Endothelial cell of umbilical vein (primary cell): ENCODE measurements around the gene TXK.

Experiments used
- CTCF ChIP-seq, 2 donors: IDR thresholded peaks; 1 replicate in 1 of 2; 2 replicates in 1 of 2; pipeline ENCODE4 v1.5.1; 2011; ENCODE audit warnings: low read length in 2 of 2, mild to moderate bottlenecking in 2 of 2, moderate library complexity in 2 of 2, control low read depth in 1 of 2, inconsistent platforms in 1 of 2, low read depth in 1 of 2; ENCODE audit not compliant: insufficient read depth in 1 of 2; ENCODE audit errors: extremely low read depth in 1 of 2
- EZH2 ChIP-seq: IDR thresholded peaks from 2 replicates; pipeline ENCODE4 v1.6.1; 2012; ENCODE audit warnings: borderline replicate concordance, low read depth, mild to moderate bottlenecking, moderate library complexity, low read length, inconsistent platforms; ENCODE audit not compliant: severe bottlenecking
- GATA2 ChIP-seq: IDR thresholded peaks from 2 replicates; pipeline ENCODE4 v1.7.0; 2011; ENCODE audit warnings: low read depth, mild to moderate bottlenecking, moderate library complexity, mixed read lengths, low read length; ENCODE audit not compliant: insufficient read length, insufficient read depth
- JUN ChIP-seq: IDR thresholded peaks from 2 replicates; pipeline ENCODE4 v1.6.1; 2011; ENCODE audit warnings: borderline replicate concordance, low read depth; ENCODE audit not compliant: insufficient read length, insufficient read depth
- MAX ChIP-seq: IDR thresholded peaks from 2 replicates; pipeline ENCODE4 v1.6.1; 2011; ENCODE audit not compliant: insufficient read depth, insufficient read length
- MYC ChIP-seq: IDR thresholded peaks from one replicate; pipeline ENCODE4 v1.6.1; 2011; ENCODE audit warnings: mild to moderate bottlenecking, low read depth, low read length
- POLR2A ChIP-seq: IDR thresholded peaks from 2 replicates; pipeline ENCODE4 v1.6.1; 2012; ENCODE audit warnings: low read depth, mild to moderate bottlenecking, control low read depth, low read length
- POLR2AphosphoS5 ChIP-seq: IDR thresholded peaks from 2 replicates; pipeline ENCODE4 v1.6.1; 2012; ENCODE audit warnings: low read depth, mild to moderate bottlenecking, control low read depth, low read length, moderate library complexity; ENCODE audit not compliant: insufficient read depth

GRCh38 chr4:48049483-48049882, 84.6 kb downstream of the TXK start:
- TF ChIP-seq POLR2A (no peak), CTCF (IDR thresholded peaks at IDR 0.05; ENCODE audit: extremely low read depth in 1 of 2, insufficient read depth in 1 of 2, low read depth in 1 of 2, low read length in 2 of 2) (no peak), EZH2 (no peak), MYC (no peak), POLR2AphosphoS5 (no peak), GATA2 (no peak), MAX (no peak), JUN (no peak)
